ENCODE results near the gene ERC2.

DNA sequence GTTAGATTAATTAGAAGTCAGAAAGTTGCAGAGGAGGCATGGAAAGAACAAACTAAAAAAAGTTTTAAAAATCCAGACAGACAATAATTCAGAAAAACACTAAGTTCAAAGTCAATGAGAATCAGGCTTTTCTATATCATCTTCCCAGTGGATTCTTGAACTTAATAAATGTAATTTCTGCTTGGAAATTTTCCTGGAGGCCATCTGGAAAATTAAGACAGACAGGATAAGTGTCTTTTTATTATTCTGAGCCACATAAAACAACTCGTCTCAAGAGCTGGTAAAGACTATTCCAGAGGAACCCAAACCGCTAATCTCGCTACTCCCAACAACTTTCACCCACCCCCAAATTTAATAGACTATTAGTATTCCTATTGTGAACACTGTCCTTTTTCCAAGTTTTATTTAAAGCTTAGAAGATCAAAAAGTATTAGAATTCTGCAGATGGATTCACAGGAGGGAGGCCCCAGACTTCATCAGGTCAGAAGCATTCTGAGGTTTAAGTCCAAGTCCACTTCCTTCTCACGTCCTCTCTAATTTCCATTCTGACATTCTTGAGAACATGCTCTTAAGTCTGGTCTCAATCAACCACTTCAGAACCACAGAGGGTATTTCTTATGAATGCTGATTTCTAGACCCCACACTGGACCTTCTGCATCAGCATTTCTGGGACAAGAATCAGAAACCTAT is 61.3 kb downstream of the ERC2 start:
- no peak for TF ChIP-seq TAF1 (IDR thresholded peaks at IDR 0.05; ENCODE audit: low read depth)
- TF ChIP-seq ZBTB7A (IDR thresholded peaks at IDR 0.05; ENCODE audit: low read depth): no peak
- no peak for TF ChIP-seq YY1 (IDR thresholded peaks at IDR 0.05; ENCODE audit: low read depth)
- no peak for TF ChIP-seq EP300 (IDR thresholded peaks at IDR 0.05; ENCODE audit: borderline replicate concordance)
- no peak for TF ChIP-seq TCF12 (IDR thresholded peaks at IDR 0.05; ENCODE audit: low read depth)
- TF ChIP-seq RAD21 (IDR thresholded peaks at IDR 0.05; ENCODE audit: low read depth): no peak
- TF ChIP-seq, protein P1, sequence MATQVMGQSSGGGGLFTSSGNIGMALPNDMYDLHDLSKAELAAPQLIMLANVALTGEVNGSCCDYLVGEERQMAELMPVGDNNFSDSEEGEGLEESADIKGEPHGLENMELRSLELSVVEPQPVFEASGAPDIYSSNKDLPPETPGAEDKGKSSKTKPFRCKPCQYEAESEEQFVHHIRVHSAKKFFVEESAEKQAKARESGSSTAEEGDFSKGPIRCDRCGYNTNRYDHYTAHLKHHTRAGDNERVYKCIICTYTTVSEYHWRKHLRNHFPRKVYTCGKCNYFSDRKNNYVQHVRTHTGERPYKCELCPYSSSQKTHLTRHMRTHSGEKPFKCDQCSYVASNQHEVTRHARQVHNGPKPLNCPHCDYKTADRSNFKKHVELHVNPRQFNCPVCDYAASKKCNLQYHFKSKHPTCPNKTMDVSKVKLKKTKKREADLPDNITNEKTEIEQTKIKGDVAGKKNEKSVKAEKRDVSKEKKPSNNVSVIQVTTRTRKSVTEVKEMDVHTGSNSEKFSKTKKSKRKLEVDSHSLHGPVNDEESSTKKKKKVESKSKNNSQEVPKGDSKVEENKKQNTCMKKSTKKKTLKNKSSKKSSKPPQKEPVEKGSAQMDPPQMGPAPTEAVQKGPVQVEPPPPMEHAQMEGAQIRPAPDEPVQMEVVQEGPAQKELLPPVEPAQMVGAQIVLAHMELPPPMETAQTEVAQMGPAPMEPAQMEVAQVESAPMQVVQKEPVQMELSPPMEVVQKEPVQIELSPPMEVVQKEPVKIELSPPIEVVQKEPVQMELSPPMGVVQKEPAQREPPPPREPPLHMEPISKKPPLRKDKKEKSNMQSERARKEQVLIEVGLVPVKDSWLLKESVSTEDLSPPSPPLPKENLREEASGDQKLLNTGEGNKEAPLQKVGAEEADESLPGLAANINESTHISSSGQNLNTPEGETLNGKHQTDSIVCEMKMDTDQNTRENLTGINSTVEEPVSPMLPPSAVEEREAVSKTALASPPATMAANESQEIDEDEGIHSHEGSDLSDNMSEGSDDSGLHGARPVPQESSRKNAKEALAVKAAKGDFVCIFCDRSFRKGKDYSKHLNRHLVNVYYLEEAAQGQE (IDR thresholded peaks at IDR 0.05; ENCODE audit: low read depth): no peak

Data from Ishikawa (cell line).